ENCODE data around the gene TLR10.

- TF ChIP-seq CTCF (conservative IDR thresholded peaks at IDR 0.05; ENCODE audit: low read length) (no peak), EZH2phosphoT487 (IDR thresholded peaks at IDR 0.05; ENCODE audit: borderline replicate concordance, low read depth, low read length) (no peak)
These were observed 47.9 kb downstream of the TLR10 start for GRCh38 chr4:38734911-38735310.

Data from OCI-LY7 (cell line).